WTC11 (cell line): ENCODE data around the gene SMARCA2. TPM values are rescaled to one million over a fixed set of nuclear protein-coding genes. Genes with fewer than 3 reads are reported as not detected.

ENCODE experiments used
- ATAC-seq: fragments of 200-7000 bp; cut with Tn5 transposase; 2 replicates; pipeline ENCODE4 v1.10.0; 2021; ENCODE audit warnings: mild to moderate bottlenecking, moderate library complexity
- CTCF ChIA-PET: fragments of 300-600 bp; sonication (Branson Sonifier 250); formaldehyde crosslinking; loops from one replicate; lab custom pipeline; 2021; ENCODE audit warnings: antibody characterized with exemption; lab: Charles Lee
- POLR2A ChIA-PET: fragments of 350-600 bp; sonication (Branson Sonifier 250); formaldehyde crosslinking; loops from one replicate; lab custom pipeline; 2021; ENCODE audit warnings: antibody characterized with exemption; lab: Charles Lee
- DNase-seq: peaks from one replicate; pipeline ENCODE4 v3.0.0; 2021; ENCODE audit warnings: low spot score
- H3K27ac Mint-ChIP-seq: 2 replicates; pipeline ENCODE4 v1.8.0; 2021; ENCODE audit warnings: mixed read lengths
- H3K27me3 Mint-ChIP-seq: 2 replicates; pipeline ENCODE4 v1.8.0; 2021; ENCODE audit warnings: low read depth, mild to moderate bottlenecking, moderate library complexity, mixed read lengths
- H3K36me3 Mint-ChIP-seq: 2 replicates; pipeline ENCODE4 v1.8.0; 2021; ENCODE audit warnings: mixed read lengths
- H3K4me1 Mint-ChIP-seq: 2 replicates; pipeline ENCODE4 v1.8.0; 2022; ENCODE audit warnings: mixed read lengths
- H3K4me3 Mint-ChIP-seq: 2 replicates; pipeline ENCODE4 v1.8.0; 2021; ENCODE audit warnings: mild to moderate bottlenecking, moderate library complexity, mixed read lengths
- H3K9me3 Mint-ChIP-seq: 2 replicates; pipeline ENCODE4 v1.8.0; 2021; ENCODE audit warnings: mixed read lengths
- ATF1 ChIP-seq: sonication (generic); formaldehyde crosslinking; IDR thresholded peaks from 2 replicates; pipeline ENCODE4 v1.8.1; 2023; ENCODE audit warnings: mild to moderate bottlenecking, moderate library complexity, missing genetic modification reagents
- ATF2 ChIP-seq: sonication (generic); formaldehyde crosslinking; IDR thresholded peaks from 2 replicates; pipeline ENCODE4 v1.8.1; 2022; ENCODE audit warnings: low read depth, missing genetic modification reagents, borderline replicate concordance
- CTCF ChIP-seq: fragments of 200-600 bp; IDR thresholded peaks from 2 replicates; pipeline ENCODE4 v1.8.0; 2022; ENCODE audit warnings: antibody characterized with exemption
- E2F5 ChIP-seq: sonication (generic); formaldehyde crosslinking; IDR thresholded peaks from 2 replicates; pipeline ENCODE4 v1.8.1; 2022; ENCODE audit warnings: mild to moderate bottlenecking, moderate library complexity, missing genetic modification reagents
- ETV6 ChIP-seq: sonication (generic); formaldehyde crosslinking; IDR thresholded peaks from 2 replicates; pipeline ENCODE4 v1.8.1; 2022; ENCODE audit warnings: mild to moderate bottlenecking, missing genetic modification reagents
- FOXK1 ChIP-seq: sonication (generic); formaldehyde crosslinking; IDR thresholded peaks from 2 replicates; pipeline ENCODE4 v1.8.0; 2022; ENCODE audit warnings: mild to moderate bottlenecking, moderate library complexity, missing genetic modification reagents
- FOXP4 ChIP-seq: sonication (generic); formaldehyde crosslinking; IDR thresholded peaks from 2 replicates; pipeline ENCODE4 v1.8.0; 2022; ENCODE audit warnings: mild to moderate bottlenecking, missing genetic modification reagents
- JUN ChIP-seq: sonication (generic); formaldehyde crosslinking; IDR thresholded peaks from 2 replicates; pipeline ENCODE4 v1.8.0; 2023; ENCODE audit warnings: mild to moderate bottlenecking, missing genetic modification reagents
- NFYB ChIP-seq: sonication (generic); formaldehyde crosslinking; conservative IDR thresholded peaks from 2 replicates; pipeline ENCODE4 v1.8.0; 2022; ENCODE audit warnings: low read depth, missing genetic modification reagents
- SOX15 ChIP-seq: fragments of 250-450 bp; sonication (Bioruptor Pico); IDR thresholded peaks from 2 replicates; pipeline ENCODE4 v1.9.0; 2021; ENCODE audit warnings: mild to moderate bottlenecking
- TP53 ChIP-seq: sonication (generic); formaldehyde crosslinking; IDR thresholded peaks from 2 replicates; pipeline ENCODE4 v1.8.1; 2023; ENCODE audit warnings: mild to moderate bottlenecking, missing genetic modification reagents
- ZBTB21 ChIP-seq: sonication (generic); formaldehyde crosslinking; IDR thresholded peaks from 2 replicates; pipeline ENCODE4 v1.8.1; 2023; ENCODE audit warnings: mild to moderate bottlenecking, missing genetic modification reagents, borderline replicate concordance
- ZMAT4 ChIP-seq: fragments of 250-450 bp; sonication (Bioruptor Pico); IDR thresholded peaks from 2 replicates; pipeline ENCODE4 v1.9.0; 2021; ENCODE audit warnings: mild to moderate bottlenecking
- ZNF671 ChIP-seq: fragments of 250-450 bp; sonication (Bioruptor Pico); IDR thresholded peaks from 2 replicates; pipeline ENCODE4 v1.8.0; 2021; ENCODE audit warnings: mild to moderate bottlenecking
- total RNA-seq: library from RNA; stranded (reverse); gene quantifications from 3 replicates; pipeline ENCODE4 v1.2.3, GENCODE V29; 2021
- TF ChIP-seq, protein P1 (sequence below): fragments of 250-450 bp; sonication (Bioruptor Pico); IDR thresholded peaks from 2 replicates; pipeline ENCODE4 v1.9.0; 2021; ENCODE audit warnings: moderate library complexity, mild to moderate bottlenecking, inconsistent platforms, borderline replicate concordance
- TF ChIP-seq, protein P2 (sequence below): sonication (generic); formaldehyde crosslinking; IDR thresholded peaks from 2 replicates; pipeline ENCODE4 v1.8.1; 2022; ENCODE audit warnings: mild to moderate bottlenecking, missing genetic modification reagents, moderate library complexity, borderline replicate concordance

Gene SMARCA2
- total RNA-seq, 1 experiment from 2014 or later = 20.3 TPM

GRCh38 chr9:2128618-2129017 lies 113.5 kb downstream of the SMARCA2 start:
- no peak overlapping the region for H3K27ac Mint-ChIP-seq
- POLR2A ChIA-PET = interaction anchor here (0.7 kb wide), 1 partner anchor 65 kb away, joined by 4 read pairs; no protein-coding TSS in a partner anchor
- TF ChIP-seq ATF1 (CRISPR knock-in tag) = no peak
- TF ChIP-seq, all 79 proteins: peak for 0
- DNase-seq (no peak), ATAC-seq (no peak)
- Mint-ChIP-seq H3K27me3 (no peaks in the 10 kb centered on the region; the same call in 1 of the 2 replicates), H3K9me3 (no peaks in the 10 kb centered on the region), H3K36me3 (no peaks in the 10 kb centered on the region), H3K4me3 (no peak overlapping the region), H3K4me1 (0 out of 2 replicates have a peak, but pooled peaks cover 4% of the 10 kb centered on the region)
- CTCF ChIA-PET = no interaction called here

DNA sequence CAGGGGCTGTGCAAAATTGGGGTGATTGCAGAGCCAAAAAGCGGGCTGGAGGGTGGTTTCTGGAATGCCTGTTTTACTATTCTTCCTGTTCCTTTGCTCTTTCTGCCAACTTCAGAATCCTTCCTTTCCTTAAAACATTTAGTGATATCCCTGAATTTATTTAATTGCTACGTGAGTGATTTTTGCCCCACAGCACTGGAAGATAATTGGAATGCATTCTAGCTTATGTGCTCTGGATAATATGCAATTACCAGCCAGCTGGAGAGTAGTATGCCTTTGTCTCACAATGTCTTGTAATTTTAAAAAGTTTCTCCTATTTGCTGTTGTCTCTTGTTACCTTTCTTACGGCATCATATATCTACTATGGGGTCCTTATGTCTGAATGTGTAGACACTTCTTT lies 115.8 kb downstream of the SMARCA2 start:
- ChIA-PET CTCF (interaction anchor here (0.7 to 2.2 kb wide), 3 partner anchors 15 to 752 kb away, joined by 3 to 16 read pairs (median 4); no protein-coding TSS in a partner anchor), POLR2A (interaction anchor here (0.8 kb wide), 1 partner anchor 16 kb away, joined by 3 read pairs; no protein-coding TSS in a partner anchor)
- no peak for DNase-seq
- Mint-ChIP-seq H3K36me3 (peaks cover 8% of the 10 kb centered on the region), H3K9me3 (peaks cover 8% of the 10 kb centered on the region), H3K27me3 (no peaks in the 10 kb centered on the region), H3K4me1 (peaks cover 8% of the 10 kb centered on the region; the same call in 1 of the 2 replicates), H3K4me3 (no peak overlapping the region), H3K27ac (no peak overlapping the region)
- no peak for ATAC-seq
- TF ChIP-seq ETV6 (CRISPR knock-in tag) (no peak), ZMAT4 (no peak), NFYB (CRISPR knock-in tag) (no peak), E2F5 (CRISPR knock-in tag) (no peak), FOXK1 (CRISPR knock-in tag) (no peak)
- TF ChIP-seq, protein P1, sequence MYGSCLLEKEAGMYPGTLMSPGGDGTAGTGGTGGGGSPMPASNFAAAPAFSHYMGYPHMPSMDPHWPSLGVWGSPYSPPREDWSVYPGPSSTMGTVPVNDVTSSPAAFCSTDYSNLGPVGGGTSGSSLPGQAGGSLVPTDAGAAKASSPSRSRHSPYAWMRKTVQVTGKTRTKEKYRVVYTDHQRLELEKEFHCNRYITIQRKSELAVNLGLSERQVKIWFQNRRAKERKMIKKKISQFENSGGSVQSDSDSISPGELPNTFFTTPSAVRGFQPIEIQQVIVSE (CRISPR knock-in tag) = no peak

GRCh38 chr9:2132484-2133082 lies 117.4 kb downstream of the SMARCA2 start:
- peaks cover 8% of the 10 kb centered on the region for H3K36me3 Mint-ChIP-seq
- POLR2A ChIA-PET = no interaction called here

DNA sequence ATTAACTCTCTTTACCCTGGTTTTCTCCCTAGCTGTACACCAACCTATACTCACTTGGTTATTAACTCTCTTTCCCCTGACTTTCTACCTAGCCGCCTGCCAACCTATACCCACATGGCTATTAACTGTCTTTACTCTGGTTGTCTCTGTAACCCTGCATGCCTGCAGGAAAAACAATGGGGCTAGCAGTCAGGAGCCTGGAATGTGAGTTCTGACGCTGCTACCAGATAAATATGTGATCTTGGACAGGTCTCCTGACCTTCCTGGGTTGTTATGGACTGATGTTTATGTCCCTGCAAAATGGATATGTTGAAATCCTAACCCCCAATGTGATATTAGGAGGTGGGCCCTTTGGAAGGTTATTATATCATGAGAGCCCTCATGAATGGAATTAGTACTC lies 119.2 kb downstream of the SMARCA2 start:
- Mint-ChIP-seq H3K36me3 (peaks cover 13% of the 10 kb centered on the region), H3K4me1 (peaks cover 8% of the 10 kb centered on the region; the same call in 1 of the 2 replicates), H3K4me3 (no peak overlapping the region), H3K27ac (no peak overlapping the region), H3K9me3 (peaks cover 19% of the 10 kb centered on the region), H3K27me3 (no peaks in the 10 kb centered on the region)
- POLR2A ChIA-PET = no interaction called here
- no peak for DNase-seq
- CTCF ChIA-PET = interaction anchor here (1.0 to 2.3 kb wide), 3 partner anchors 13 to 47 kb away, joined by 4 to 13 read pairs (median 4); no protein-coding TSS in a partner anchor
- ATAC-seq = peak; percentile 48
- TF ChIP-seq, protein P2, sequence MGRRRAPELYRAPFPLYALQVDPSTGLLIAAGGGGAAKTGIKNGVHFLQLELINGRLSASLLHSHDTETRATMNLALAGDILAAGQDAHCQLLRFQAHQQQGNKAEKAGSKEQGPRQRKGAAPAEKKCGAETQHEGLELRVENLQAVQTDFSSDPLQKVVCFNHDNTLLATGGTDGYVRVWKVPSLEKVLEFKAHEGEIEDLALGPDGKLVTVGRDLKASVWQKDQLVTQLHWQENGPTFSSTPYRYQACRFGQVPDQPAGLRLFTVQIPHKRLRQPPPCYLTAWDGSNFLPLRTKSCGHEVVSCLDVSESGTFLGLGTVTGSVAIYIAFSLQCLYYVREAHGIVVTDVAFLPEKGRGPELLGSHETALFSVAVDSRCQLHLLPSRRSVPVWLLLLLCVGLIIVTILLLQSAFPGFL (CRISPR knock-in tag) = no peak
- no peak for TF ChIP-seq ZBTB21 (CRISPR knock-in tag)
- no peak for TF ChIP-seq JUN (CRISPR knock-in tag)
- no peak for TF ChIP-seq TP53 (CRISPR knock-in tag)
- no peak for TF ChIP-seq FOXP4
- no peak for TF ChIP-seq ATF2 (CRISPR knock-in tag)

More at GRCh38 chr9:2132484-2133082, 117.4 kb downstream of the SMARCA2 start:
- DNase-seq (no peak), ATAC-seq (no peak; the same call in 1 of the 2 replicates)
- peaks cover 12% of the 10 kb centered on the region for H3K9me3 Mint-ChIP-seq
- CTCF ChIA-PET = interaction anchor here (0.5 to 2.3 kb wide), 16 partner anchors 8 to 1639 kb away, joined by 3 to 16 read pairs (median 4); no protein-coding TSS in a partner anchor
- H3K27me3 Mint-ChIP-seq = no peaks in the 10 kb centered on the region
- H3K4me3 Mint-ChIP-seq = no peak overlapping the region
- TF ChIP-seq CTCF (peak; percentile 41; the same call in 1 of the 2 replicates), ZNF671 (CRISPR knock-in tag) (no peak), SOX15 (CRISPR knock-in tag) (no peak)
- 0 out of 2 replicates have a peak overlapping the region, but pooled peaks have one; percentile 35 for H3K27ac Mint-ChIP-seq
- peaks cover 8% of the 10 kb centered on the region; the same call in 1 of the 2 replicates for H3K4me1 Mint-ChIP-seq
